NCI-H1092 treated with DMSO at 0.1 percent for 48 hours (cell line): ENCODE measurements around the gene KRTAP10-6.
"Not testable (repeated sequence)": the region's sequence is repeated elsewhere in the genome, so short reads cannot be mapped to it uniquely, and the experiment has no call there.

Source experiments
- DNase-seq: peaks from one replicate; lab custom pipeline; 2025; lab: John Stamatoyannopoulos, UW

The KRTAP10-6 gene

DNA sequence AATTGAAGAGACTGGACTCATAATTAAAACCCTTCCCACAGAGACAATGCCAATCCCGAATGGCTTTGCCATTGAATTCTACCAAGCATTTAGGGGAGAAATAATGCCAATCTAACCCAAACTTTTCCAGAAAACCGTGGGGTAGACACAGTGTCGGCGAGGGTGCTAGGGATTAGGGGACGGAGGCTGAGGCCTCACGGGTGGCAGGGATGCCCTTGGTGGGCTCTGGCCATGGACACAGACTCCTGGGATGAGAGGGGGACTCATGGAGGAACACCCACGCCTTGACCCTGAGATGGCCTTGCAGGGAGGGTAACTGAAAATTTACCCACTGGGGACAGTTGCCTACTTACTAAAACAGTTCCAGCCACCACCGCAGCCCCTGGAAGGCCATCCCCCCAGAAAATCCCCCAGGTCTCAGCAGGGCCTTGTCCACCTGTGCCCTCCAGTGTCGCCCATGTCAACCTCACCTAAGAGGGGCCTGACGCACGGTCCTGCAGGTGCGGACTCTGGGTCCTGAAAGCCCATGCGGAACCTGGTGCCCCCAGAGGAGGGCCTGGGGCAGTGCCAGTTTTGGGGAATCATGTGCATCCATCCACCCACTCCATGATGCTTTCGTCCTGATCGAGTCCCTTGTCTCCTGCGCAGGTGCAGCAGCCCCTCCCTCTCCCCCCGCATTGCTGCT lies 13.8 kb downstream of the KRTAP10-6 start:
- DNase-seq = no peak

- DNase-seq = no peak
These were observed 16.3 kb downstream of the KRTAP10-6 start for GRCh38 chr21:44576025-44576420.

DNA sequence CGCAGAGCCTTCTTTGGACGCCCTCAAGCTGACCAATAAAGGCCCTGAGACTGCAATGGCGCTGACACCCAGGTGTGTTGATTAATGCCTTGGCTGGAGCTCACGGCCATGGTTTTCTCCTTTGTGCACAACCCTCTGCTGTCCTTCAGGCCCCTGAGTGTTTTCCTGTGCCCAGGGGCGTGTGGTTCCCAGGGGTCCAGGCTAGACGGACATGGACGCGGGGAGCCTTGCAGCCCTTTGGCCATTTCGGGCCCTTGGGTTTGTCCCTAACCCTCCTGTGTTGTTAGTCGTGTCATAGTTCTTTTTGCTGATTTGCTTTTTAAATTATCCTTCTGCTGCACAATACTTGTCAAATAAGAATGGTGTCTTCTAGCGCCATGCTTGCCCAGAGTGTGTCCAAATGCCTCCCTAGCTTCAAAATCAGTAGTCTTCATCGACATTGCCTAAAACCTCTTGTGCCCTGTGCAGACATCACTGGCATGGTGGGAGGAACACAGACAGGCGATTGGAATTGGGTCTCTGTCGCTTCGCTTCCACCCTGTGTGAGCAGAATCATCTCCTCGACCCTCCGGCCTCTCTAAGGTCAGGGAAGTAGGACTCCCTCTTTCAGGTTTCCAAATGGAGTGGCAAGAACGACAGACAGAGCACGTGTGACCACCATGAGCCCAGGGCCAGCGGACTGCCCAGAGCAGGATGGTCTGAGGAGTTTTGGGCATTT lies 16.8 kb downstream of the KRTAP10-6 start:
- no peak for DNase-seq

- DNase-seq = no peak
These were observed 17.6 kb downstream of the KRTAP10-6 start for GRCh38 chr21:44574457-44575306.

GRCh38 chr21:44573630-44574456 lies 18.5 kb downstream of the KRTAP10-6 start, which contains the start of gene KRTAP10-4:
Gene KRTAP10-4, plus strand, starts transcription at chr21:44573729. Its CDS starts 30 bp downstream, at chr21:44573759.
- peak; percentile 27 for DNase-seq

DNA sequence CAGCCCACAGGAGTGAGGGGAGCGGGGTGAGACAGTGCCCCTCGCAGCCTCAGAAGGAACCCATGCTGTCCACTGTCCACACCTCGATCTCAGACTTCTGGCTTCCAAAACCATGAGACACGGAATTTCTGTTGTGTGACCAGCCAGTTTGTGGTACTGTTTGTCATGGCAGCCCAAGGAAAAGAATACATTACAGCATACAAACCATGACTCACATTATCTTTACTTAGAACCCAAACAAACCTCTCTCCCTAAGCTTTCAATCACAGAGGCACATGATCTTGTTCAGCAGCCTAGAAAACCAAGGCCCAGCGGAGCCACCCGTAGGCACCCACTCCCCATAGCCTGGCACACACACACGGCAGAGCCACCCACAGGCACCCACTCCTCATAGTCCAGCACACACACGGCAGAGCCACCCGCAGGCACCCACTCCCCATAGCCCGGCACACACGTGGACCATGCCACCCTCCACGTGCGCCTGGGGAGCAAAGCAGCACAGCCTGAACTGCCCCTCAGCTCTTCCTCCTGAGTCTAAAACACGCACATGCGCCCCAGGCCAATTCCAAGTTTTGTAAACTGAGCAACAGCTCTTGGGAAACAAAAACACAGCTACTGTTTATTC lies 19.2 kb downstream of the KRTAP10-6 start:
- peak; percentile 27 for DNase-seq

DNA sequence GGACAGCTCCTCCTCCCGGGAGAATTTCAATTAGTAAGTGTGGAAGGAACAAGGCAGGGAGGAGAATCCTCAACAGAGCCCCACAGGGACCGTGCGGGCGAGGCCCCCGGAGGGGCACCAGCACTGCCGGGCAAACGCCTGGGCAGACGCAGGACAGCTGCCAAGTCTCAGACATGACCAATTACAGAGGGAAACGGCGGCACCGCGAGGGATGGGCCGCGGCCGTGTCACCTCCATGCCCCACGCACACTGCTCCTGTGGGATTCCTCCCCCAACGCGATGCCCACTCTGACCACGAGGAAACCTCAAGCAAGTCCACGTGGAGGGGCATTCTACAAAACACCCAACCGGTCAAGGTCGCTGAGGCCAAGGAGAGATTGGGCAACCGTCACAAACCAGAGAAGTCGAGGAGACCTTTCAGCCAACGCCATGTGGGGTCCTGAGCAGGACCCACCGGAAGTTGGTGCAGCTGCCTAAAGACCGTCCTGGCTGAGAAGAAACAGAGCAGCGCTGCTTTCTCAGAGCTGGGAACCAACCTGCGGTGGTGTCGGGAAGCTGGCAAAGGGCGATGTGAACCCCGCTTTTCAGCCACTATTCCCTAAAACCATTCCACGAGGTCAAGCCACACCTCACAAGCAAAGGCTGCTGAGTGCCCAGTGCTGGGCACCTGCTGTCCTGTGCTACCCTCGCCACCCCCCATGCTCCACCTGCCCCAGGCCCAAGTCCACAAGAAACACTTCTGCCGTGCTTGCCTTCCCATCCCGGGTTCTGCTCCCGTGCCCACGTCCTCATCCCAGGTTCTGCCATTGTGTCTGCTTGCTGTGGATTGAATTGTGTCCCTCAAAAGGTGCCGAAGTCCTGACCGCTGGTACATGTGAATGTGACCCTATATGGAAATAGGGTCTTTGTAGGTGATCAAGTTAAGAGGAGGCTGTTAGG lies 20.2 kb downstream of the KRTAP10-6 start:
- DNase-seq = no peak

- no peak for DNase-seq
These were observed 21.0 kb downstream of the KRTAP10-6 start for GRCh38 chr21:44571296-44571695.

DNA sequence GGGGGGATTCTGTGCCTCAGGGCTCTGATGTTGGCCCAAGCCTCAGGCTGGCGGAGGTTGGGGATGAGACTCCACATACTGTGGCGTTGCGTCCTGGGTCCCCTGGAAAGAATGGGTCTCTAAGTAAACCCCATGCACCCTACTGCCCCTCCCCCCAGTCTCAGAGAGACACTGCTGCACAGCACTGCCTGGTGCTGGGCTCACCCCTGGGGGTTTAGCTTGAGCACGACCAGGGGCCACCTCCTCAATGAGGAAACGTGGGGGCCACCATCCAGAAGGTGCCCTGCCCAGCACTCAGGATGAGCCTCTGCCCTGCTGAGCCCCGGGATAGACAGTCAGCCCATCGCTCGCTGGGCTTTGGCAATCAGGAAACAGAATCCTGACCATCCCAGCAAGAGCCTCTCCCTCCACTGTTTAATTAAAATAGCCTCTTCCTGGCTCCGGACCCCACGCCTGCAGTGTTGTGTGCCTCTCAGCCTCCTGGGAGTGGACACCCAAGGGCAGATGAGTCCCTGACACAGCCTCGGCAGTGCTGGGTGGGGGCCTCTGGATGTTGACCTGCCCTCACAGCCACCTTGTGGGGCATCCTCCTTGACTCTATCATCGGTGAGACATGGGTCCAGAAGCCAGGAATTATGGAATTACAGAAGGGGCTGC lies 22.3 kb downstream of the KRTAP10-6 start:
- no peak for DNase-seq

DNA sequence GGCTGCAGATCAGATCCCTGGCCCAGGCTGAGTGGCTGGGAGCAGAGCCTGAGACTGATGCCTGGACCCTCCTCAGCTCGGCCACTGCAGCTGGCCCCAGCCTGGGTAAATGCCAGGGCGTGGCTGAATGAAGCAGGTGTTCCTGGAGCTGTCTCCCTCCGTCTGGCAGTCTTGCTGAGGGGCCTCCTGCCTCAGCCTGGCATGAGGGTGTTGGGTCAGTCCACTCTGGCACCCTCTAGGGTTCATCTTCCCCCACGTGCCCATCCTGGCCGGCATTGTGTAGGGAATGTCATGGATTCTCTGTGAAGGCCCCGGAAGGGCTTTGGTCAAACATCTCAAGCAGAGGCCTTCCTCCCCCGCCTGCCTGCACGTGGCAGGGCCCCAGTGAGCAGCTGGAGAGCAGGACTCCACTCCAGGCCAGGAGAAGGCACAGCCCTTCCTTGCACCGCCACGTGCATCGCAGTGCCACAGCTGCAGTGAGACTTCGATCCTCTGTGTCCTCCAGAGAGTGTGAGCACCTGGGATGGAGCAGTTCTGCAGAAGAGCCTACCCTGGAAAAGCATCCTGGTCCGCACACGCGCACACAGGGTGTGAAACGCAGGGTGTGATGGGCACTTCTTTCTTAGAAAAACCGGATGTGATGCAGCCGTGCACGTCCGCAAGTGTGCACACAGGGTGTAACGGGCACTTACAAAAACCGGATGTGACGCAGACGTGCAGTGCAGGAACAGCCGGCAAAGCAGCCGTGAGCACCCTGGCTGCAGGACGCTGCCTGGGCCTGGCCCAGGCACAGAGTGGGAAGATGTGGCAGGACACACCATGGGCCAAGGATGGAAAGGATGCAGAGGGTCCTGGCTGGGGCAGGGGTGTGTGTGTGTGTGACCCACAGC lies 23.4 kb downstream of the KRTAP10-6 start:
- peak; percentile 44 for DNase-seq

DNA sequence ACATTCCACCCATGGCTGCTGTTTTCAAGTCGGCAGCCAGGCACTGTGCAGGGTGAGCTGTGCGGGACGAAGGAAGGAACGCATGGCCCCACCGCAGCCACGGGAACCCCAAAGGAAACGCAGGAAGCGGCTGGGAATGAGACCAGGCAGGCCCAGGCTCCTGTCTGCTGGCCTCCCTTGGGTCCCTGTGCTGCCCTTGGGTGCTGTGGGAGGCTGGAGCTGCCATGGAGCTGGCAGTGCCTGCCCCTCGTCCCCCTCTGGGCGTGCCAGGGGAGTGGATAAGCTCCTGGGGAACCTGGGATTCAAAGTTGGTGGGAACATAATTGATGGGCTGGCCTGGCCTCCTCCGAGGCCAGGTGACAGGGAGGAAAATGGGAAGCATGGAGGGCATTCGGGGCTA lies 24.0 kb downstream of the KRTAP10-6 start:
- no peak for DNase-seq

DNA sequence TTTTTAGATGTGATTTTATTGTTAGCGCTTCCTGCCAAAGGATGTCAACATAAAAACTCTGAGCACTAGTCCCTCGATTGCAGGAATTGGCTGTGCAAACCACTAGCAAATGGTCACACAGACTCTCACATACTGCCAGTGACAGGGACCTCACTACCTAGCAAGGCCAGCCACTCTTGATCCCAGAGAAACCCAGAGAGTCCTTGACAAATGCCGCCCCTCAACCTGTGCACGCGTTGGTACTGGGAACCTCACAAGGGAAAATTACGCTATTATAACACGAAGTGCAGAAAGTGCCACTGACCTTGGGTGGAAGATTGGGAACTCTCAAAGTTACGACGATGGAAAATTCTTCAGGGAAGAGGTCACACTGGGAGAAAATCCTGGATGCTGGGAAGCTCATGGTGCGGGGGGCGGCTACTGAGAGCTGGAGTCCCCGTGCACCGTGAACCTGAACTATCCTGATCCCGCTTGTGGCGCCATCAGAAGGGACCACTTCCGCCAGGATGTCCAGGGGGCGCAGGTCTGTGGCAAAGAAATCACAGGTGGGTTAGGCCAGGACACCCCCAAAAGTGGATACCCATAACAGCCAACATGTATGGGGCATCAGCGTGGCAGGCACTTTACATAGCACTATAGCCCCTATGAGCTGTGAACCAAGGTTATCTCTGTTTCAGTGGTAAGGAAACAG lies 24.7 kb downstream of the KRTAP10-6 start:
- DNase-seq = no peak

DNA sequence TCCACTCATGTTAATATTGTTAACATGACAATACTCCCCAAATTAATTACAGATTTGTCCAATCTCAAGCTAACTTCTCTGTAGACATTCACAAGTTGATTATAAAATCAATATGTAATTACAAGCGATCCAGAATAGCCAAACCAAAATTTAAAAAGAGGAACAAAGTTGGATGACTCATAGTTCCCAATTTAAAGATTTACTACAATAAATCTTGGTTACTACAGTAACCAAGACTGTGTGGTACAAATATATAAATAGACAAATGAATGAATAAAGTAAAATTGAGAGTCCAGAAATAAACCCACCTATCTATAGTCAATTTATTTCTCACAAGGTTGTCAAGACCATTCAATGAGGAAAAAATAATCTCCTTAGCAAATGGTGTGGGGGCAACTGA lies 25.9 kb downstream of the KRTAP10-6 start:
- DNase-seq = no peak

GRCh38 chr21:44564886-44565598 lies 27.3 kb downstream of the KRTAP10-6 start:
- DNase-seq = no peak

DNA sequence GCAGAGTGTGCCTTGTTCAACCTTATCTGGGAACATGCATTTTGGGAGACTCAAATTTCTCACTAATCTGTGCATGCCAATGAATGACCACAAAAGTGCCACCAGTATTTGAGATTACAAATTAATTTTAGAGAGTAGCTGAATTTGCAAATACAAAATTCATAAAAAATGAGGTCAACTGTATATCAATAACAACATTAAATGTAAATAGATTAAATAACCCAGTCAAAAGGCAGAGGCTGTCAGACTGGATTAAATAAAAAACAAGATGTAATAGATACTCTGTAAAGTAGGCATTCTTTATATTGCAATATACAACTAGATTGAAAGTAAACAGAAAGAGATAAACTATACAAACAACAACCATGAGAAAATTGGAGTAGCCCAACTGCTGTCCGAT lies 28.2 kb downstream of the KRTAP10-6 start:
- no peak for DNase-seq

- no peak for DNase-seq
These were observed 33.6 kb downstream of the KRTAP10-6 start, which contains the start of gene KRTAP10-3 for GRCh38 chr21:44558695-44559094. Gene KRTAP10-3, minus strand, starts transcription at chr21:44558795. Its CDS starts 80 bp downstream, at chr21:44558715.

GRCh38 chr21:44558329-44558675 lies 34.0 kb downstream of the KRTAP10-6 start:
- DNase-seq = not testable (repeated sequence)
